ENCODE measurements around the gene PRKCA. TPM values are rescaled to one million over a fixed set of nuclear protein-coding genes. Genes with fewer than 3 reads are reported as not detected.

The PRKCA gene
- total and polyA plus RNA-seq, 2 of the 13 experiments (the other 11 are each of a cell fraction or from before 2014, with no cell fraction given) = 18.5 to 21.5 TPM

- TF ChIP-seq ZNF33A (CRISPR knock-in tag; IDR thresholded peaks at IDR 0.05; ENCODE audit: borderline replicate concordance) (no peak), CREB3 (CRISPR knock-in tag; IDR thresholded peaks at IDR 0.05) (peak; percentile 22; the same call in 1 of the 2 replicates), MYNN (CRISPR knock-in tag; IDR thresholded peaks at IDR 0.05; ENCODE audit: low read depth) (no peak), KMT2B (CRISPR knock-in tag; IDR thresholded peaks at IDR 0.05) (peak; percentile 76; the same call in 1 of the 2 replicates), ZBTB39 (CRISPR knock-in tag; IDR thresholded peaks at IDR 0.05) (no peak), ZNF263 (CRISPR knock-in tag; IDR thresholded peaks at IDR 0.05) (peak; percentile 52; the same call in 1 of the 2 replicates), PLSCR1 (CRISPR knock-in tag; IDR thresholded peaks at IDR 0.05; ENCODE audit: borderline replicate concordance) (no peak), TAF1 (CRISPR knock-in tag; IDR thresholded peaks at IDR 0.05) (peak; percentile 43; the same call in 1 of the 2 replicates), ZNF704 (CRISPR knock-in tag; IDR thresholded peaks at IDR 0.05; ENCODE audit: borderline replicate concordance) (no peak), PAF1 (CRISPR knock-in tag; IDR thresholded peaks at IDR 0.05) (no peak), RBFOX2 (IDR thresholded peaks at IDR 0.05; ENCODE audit: low read depth, low read length) (peak; percentile 59), SETDB1 (CRISPR knock-in tag; IDR thresholded peaks at IDR 0.05; ENCODE audit: borderline replicate concordance) (no peak), ZBTB10 (CRISPR knock-in tag; IDR thresholded peaks at IDR 0.05; ENCODE audit: borderline replicate concordance) (0 out of 2 replicates have a peak, but pooled peaks have one; percentile 41), TERF1 (CRISPR knock-in tag; IDR thresholded peaks at IDR 0.05) (no peak), ZNF674 (CRISPR knock-in tag; IDR thresholded peaks at IDR 0.05; ENCODE audit: low read depth) (no peak), CENPBD1 (CRISPR knock-in tag; IDR thresholded peaks at IDR 0.05; ENCODE audit: borderline replicate concordance, low read depth) (no peak), ZNF256 (CRISPR knock-in tag; conservative IDR thresholded peaks at IDR 0.05) (no peak), ZNF879 (CRISPR knock-in tag; IDR thresholded peaks at IDR 0.05) (no peak)
Observed at GRCh38 chr17:66302761-66303626, 581 bp downstream of the PRKCA start (continued).

Measured in HepG2 (cell line).